CD4-positive, alpha-beta T cell (primary cell): ENCODE results near the gene APOC3. TPM values are rescaled to one million over a fixed set of nuclear protein-coding genes. Genes with fewer than 3 reads are reported as not detected.

Source experiments
- ATAC-seq: fragments of 200-7000 bp; cut with Tn5 transposase; one replicate; pipeline ENCODE4 v1.10.0; 2022; ENCODE audit warnings: mild to moderate bottlenecking; ENCODE audit not compliant: poor library complexity
- CTCF ChIA-PET: fragments of 350-600 bp; sonication (Branson Sonifier 250); formaldehyde crosslinking; loops from one replicate; lab custom pipeline; 2021; ENCODE audit warnings: antibody characterized with exemption, inconsistent platforms; lab: Charles Lee
- POLR2A ChIA-PET: fragments of 350-600 bp; sonication (Branson Sonifier 250); formaldehyde crosslinking; loops from one replicate; lab custom pipeline; 2021; ENCODE audit warnings: antibody characterized with exemption, inconsistent platforms; lab: Charles Lee
- DNase-seq, 14 experiments: peaks; one replicate each; pipeline ENCODE4 v3.0.0-alpha.2; 2013 to 2020; ENCODE audit warnings: mixed read lengths in 2 of 14
- H3K27ac ChIP-seq, 2 donors: one replicate each; pipeline versions ENCODE4 v1.5.1 to v1.7.0; 2013; ENCODE audit warnings: low read length in 2 of 2, low read depth in 1 of 2, mild to moderate bottlenecking in 1 of 2
- H3K27me3 ChIP-seq, 2 experiments: 1 replicate in 1 of 2; 2 replicates in 1 of 2; pipeline versions ENCODE4 v1.6.1 to v1.7.0; 2013; ENCODE audit warnings: low read length in 2 of 2, control low read depth in 1 of 2, mild to moderate bottlenecking in 1 of 2, moderate library complexity in 1 of 2; ENCODE audit not compliant: insufficient read depth in 2 of 2, control insufficient read depth in 1 of 2
- H3K36me3 ChIP-seq: one replicate; pipeline ENCODE4 v1.6.1; 2013; ENCODE audit warnings: low read length, control low read depth; ENCODE audit not compliant: insufficient read depth
- H3K4me1 ChIP-seq: one replicate; pipeline ENCODE4 v1.6.1; 2013; ENCODE audit warnings: low read length, control low read depth; ENCODE audit not compliant: insufficient read depth
- H3K4me3 ChIP-seq: one replicate; pipeline ENCODE4 v1.5.1; 2013; ENCODE audit warnings: mild to moderate bottlenecking, low read length, moderate library complexity
- H3K9me3 ChIP-seq, 2 experiments: 1 replicate in 1 of 2; 2 replicates in 1 of 2; pipeline versions ENCODE4 v1.6.1 to v1.7.0; 2013; ENCODE audit warnings: low read length in 2 of 2, mild to moderate bottlenecking in 2 of 2, control low read depth in 1 of 2, moderate library complexity in 1 of 2; ENCODE audit not compliant: control insufficient read depth in 1 of 2, insufficient read depth in 1 of 2
- H3K27ac Mint-ChIP-seq: one replicate; pipeline ENCODE4 v1.8.0; 2020; ENCODE audit warnings: mixed read lengths
- H3K27me3 Mint-ChIP-seq: one replicate; pipeline ENCODE4 v1.8.0; 2021; ENCODE audit warnings: mixed read lengths
- H3K36me3 Mint-ChIP-seq: one replicate; pipeline ENCODE4 v1.8.0; 2021; ENCODE audit warnings: low read depth, mixed read lengths
- H3K4me1 Mint-ChIP-seq: one replicate; pipeline ENCODE4 v1.8.0; 2021; ENCODE audit warnings: low read depth, mixed read lengths
- H3K4me3 Mint-ChIP-seq: one replicate; pipeline ENCODE4 v1.8.0; 2020; ENCODE audit warnings: mild to moderate bottlenecking, mixed read lengths
- H3K9me3 Mint-ChIP-seq: one replicate; pipeline ENCODE4 v1.8.0; 2020; ENCODE audit warnings: mixed read lengths
- intact Hi-C, 2 experiments: fragments of 100-400 bp; cut with DNase I in 1 of 2; cut with micrococcal nuclease in 1 of 2; formaldehyde crosslinking; loops; one replicate each; pipeline versions ENCODE4 v1.15.1 to v1.9.0; 2023 to 2025; cut with DNase I, micrococcal nuclease
- total RNA-seq, 174 experiments: library from RNA in 2 of 174; stranded (reverse) in 2 of 174; gene quantifications; one replicate each; pipeline ENCODE4 v1.2.3 and lab custom pipeline; 2021 to 2026
- TF ChIP-seq, protein P1 (sequence below): fragments of 200-600 bp; IDR thresholded peaks from one replicate; pipeline ENCODE4 v1.8.0; 2022; ENCODE audit warnings: antibody characterized with exemption, mild to moderate bottlenecking

Gene APOC3
- total RNA-seq, 2 experiments from 2014 or later = not detected

GRCh38 chr11:116825854-116826750 is 3.6 kb upstream of the APOC3 start:
- Histone ChIP-seq H3K27ac (no peak overlapping the region), H3K9me3 (no peaks in the 10 kb centered on the region), H3K4me3 (no peak overlapping the region), H3K36me3 (no peaks in the 10 kb centered on the region), H3K4me1 (no peaks in the 10 kb centered on the region), H3K27me3 (no peaks in the 10 kb centered on the region)
- intact Hi-C loops = no loop called here
- no peak for ATAC-seq
- no peaks in the 10 kb centered on the region for H3K4me1 Mint-ChIP-seq
- H3K4me3 Mint-ChIP-seq = no peak overlapping the region
- H3K9me3 Mint-ChIP-seq = no peaks in the 10 kb centered on the region
- TF ChIP-seq, protein P1, sequence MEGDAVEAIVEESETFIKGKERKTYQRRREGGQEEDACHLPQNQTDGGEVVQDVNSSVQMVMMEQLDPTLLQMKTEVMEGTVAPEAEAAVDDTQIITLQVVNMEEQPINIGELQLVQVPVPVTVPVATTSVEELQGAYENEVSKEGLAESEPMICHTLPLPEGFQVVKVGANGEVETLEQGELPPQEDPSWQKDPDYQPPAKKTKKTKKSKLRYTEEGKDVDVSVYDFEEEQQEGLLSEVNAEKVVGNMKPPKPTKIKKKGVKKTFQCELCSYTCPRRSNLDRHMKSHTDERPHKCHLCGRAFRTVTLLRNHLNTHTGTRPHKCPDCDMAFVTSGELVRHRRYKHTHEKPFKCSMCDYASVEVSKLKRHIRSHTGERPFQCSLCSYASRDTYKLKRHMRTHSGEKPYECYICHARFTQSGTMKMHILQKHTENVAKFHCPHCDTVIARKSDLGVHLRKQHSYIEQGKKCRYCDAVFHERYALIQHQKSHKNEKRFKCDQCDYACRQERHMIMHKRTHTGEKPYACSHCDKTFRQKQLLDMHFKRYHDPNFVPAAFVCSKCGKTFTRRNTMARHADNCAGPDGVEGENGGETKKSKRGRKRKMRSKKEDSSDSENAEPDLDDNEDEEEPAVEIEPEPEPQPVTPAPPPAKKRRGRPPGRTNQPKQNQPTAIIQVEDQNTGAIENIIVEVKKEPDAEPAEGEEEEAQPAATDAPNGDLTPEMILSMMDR = no peak
- no peak overlapping the region for H3K27ac Mint-ChIP-seq
- no peak for DNase-seq
- H3K36me3 Mint-ChIP-seq = no peaks in the 10 kb centered on the region
- H3K27me3 Mint-ChIP-seq = no peaks in the 10 kb centered on the region
- ChIA-PET CTCF (no interaction called here), POLR2A (interaction anchor here (1.1 to 1.8 kb wide), 2 partner anchors 10 to 27 kb away, joined by 3 to 4 read pairs; no protein-coding TSS in a partner anchor)

DNA sequence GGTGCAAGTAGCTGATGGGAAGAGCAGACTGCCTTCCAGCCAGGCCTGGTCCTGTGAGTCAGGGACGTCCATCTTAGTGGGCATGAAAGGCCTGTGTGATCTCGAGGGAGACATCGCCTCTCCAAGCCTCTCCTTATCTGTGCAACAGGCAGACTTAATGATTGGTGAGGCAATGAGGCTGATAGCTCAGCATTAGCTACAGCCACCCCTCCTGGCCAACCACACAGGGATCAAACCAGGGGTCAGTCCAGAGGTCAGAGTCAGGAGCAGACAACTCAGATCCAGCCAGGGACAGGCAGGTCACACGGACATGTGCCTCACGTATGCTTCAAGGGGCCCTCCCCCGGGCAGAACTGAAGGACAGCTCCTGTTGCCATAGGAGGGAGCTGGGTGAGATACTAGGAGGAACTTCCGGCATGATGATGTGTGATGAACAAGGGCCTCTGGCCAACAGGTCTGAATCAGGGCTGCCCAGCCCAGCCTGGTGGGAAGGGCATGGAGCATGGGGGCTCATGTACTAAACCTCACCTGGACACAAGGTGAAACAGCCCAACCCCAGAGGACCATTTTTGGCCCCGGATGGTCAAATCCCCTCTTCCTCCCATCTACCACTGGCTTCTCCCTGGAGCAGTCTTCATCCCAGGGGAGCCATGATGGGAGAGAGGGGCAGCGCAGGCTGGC is 2.8 kb upstream of the APOC3 start:
- Mint-ChIP-seq H3K9me3 (no peaks in the 10 kb centered on the region), H3K27ac (no peak overlapping the region), H3K36me3 (no peaks in the 10 kb centered on the region), H3K4me3 (no peak overlapping the region), H3K4me1 (no peaks in the 10 kb centered on the region), H3K27me3 (no peaks in the 10 kb centered on the region)
- Histone ChIP-seq H3K4me3 (no peak overlapping the region), H3K27me3 (no peaks in the 10 kb centered on the region), H3K9me3 (no peaks in the 10 kb centered on the region), H3K36me3 (no peaks in the 10 kb centered on the region), H3K27ac (no peak overlapping the region), H3K4me1 (no peaks in the 10 kb centered on the region)
- DNase-seq = no peak
- intact Hi-C loops = no loop called here
- ChIA-PET POLR2A (interaction anchor here (1.8 kb wide), 1 partner anchor 9 kb away, joined by 4 read pairs; no protein-coding TSS in a partner anchor), CTCF (no interaction called here)
- TF ChIP-seq, protein P1 = no peak
- no peak for ATAC-seq

DNA sequence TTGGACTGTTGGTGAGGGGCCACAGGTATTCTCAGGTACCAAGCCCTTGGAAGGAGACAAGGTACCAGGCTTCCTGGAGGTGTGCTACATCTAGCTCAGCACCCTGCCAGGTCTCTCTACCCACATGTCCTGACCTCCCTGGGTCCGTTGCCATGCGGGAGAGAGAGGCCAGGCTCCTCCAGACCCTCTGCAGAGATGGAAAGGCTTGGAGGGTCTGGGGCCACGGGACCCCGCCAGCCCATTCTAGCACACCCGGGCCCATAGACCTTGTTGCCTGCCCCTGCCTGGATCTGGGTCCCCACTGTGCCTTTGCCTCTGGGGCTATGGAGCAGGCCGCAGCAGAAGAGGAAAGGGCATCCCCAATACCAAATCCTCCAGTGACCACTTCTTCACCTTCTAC is 2.2 kb upstream of the APOC3 start:
- no peaks in the 10 kb centered on the region for H3K9me3 ChIP-seq
- CTCF ChIA-PET = no interaction called here

More for the DNA sequence above, 2.2 kb upstream of the APOC3 start:
- no peaks in the 10 kb centered on the region for H3K36me3 ChIP-seq
- Mint-ChIP-seq H3K4me3 (no peak overlapping the region), H3K36me3 (no peaks in the 10 kb centered on the region), H3K27ac (no peak overlapping the region), H3K4me1 (no peaks in the 10 kb centered on the region), H3K9me3 (no peaks in the 10 kb centered on the region), H3K27me3 (no peaks in the 10 kb centered on the region)
- no peak for ATAC-seq
- no peaks in the 10 kb centered on the region for H3K4me1 ChIP-seq
- TF ChIP-seq, protein P1 = no peak
- no peaks in the 10 kb centered on the region for H3K27me3 ChIP-seq
- intact Hi-C loops = no loop called here
- no peak for DNase-seq
- POLR2A ChIA-PET = interaction anchor here (1.8 kb wide), 1 partner anchor 8 kb away, joined by 4 read pairs; no protein-coding TSS in a partner anchor
- no peak overlapping the region for H3K4me3 ChIP-seq
- no peak overlapping the region for H3K27ac ChIP-seq
